ENCODE results near the gene ABHD16B. TPM values are rescaled to one million over a fixed set of nuclear protein-coding genes. Genes with fewer than 3 reads are reported as not detected.

Gene ABHD16B
- total and polyA plus RNA-seq, 2 of the 13 experiments (the other 11 are each of a cell fraction or from before 2014, with no cell fraction given) = not detected

- TF ChIP-seq PRDM15 (CRISPR knock-in tag; IDR thresholded peaks at IDR 0.05) (peak; percentile 41; the same call in 1 of the 2 replicates), HOXA9 (CRISPR knock-in tag; IDR thresholded peaks at IDR 0.05; ENCODE audit: borderline replicate concordance) (no peak), NFAT5 (CRISPR knock-in tag; IDR thresholded peaks at IDR 0.05) (peak; percentile 61; the same call in 1 of the 2 replicates), TAF1 (CRISPR knock-in tag; IDR thresholded peaks at IDR 0.05) (peak; percentile 79), ELF3 (CRISPR knock-in tag; IDR thresholded peaks at IDR 0.05) (peak; percentile 98), ZNF570 (CRISPR knock-in tag; IDR thresholded peaks at IDR 0.05; ENCODE audit: borderline replicate concordance) (no peak), MYC (CRISPR knock-in tag; IDR thresholded peaks at IDR 0.05; ENCODE audit: borderline replicate concordance) (peak; percentile 91; the same call in 1 of the 2 replicates), ZNF292 (CRISPR knock-in tag; IDR thresholded peaks at IDR 0.05; ENCODE audit: borderline replicate concordance, low read depth) (no peak; the same call in 1 of the 2 replicates), SNRNP70 (IDR thresholded peaks at IDR 0.05; ENCODE audit: low read depth, low read length) (no peak), ZNF768 (CRISPR knock-in tag; IDR thresholded peaks at IDR 0.05) (peak; percentile 51; the same call in 1 of the 2 replicates), ZNF878 (CRISPR knock-in tag; IDR thresholded peaks at IDR 0.05) (peak; percentile 72; the same call in 1 of the 2 replicates), CREB3 (CRISPR knock-in tag; IDR thresholded peaks at IDR 0.05) (no peak), ZNF598 (CRISPR knock-in tag; IDR thresholded peaks at IDR 0.05; ENCODE audit: borderline replicate concordance) (peak; percentile 98; the same call in 1 of the 2 replicates), ZNF329 (CRISPR knock-in tag; IDR thresholded peaks at IDR 0.05; ENCODE audit: low read depth) (no peak), TSC22D2 (CRISPR knock-in tag; IDR thresholded peaks at IDR 0.05; ENCODE audit: borderline replicate concordance) (peak; percentile 3; the same call in 1 of the 2 replicates), BRCA1 (CRISPR knock-in tag; IDR thresholded peaks at IDR 0.05) (0 out of 2 replicates have a peak, but pooled peaks have one; percentile 57), ZNF761 (CRISPR knock-in tag; conservative IDR thresholded peaks at IDR 0.05) (peak; percentile 73), HDAC2 (CRISPR knock-in tag; IDR thresholded peaks at IDR 0.05) (peak; percentile 76), ZNF547 (CRISPR knock-in tag; IDR thresholded peaks at IDR 0.05) (peak; percentile 93)
Observed at GRCh38 chr20:63896264-63897105, 35.2 kb downstream of the ABHD16B start (continued).

Measured in HepG2 (cell line).